Measurements from ENCODE around the gene JAK3. TPM values are rescaled to one million over a fixed set of nuclear protein-coding genes. Genes with fewer than 3 reads are reported as not detected.

The JAK3 gene
- total RNA-seq (1 to 10 TPM; 4.4 to 7.1 TPM), polyA plus RNA-seq (1 to 10 TPM in 1 of 2 donors, under 1 TPM in 1; 0.87 to 1.7 TPM)

- H3K27me3 ChIP-seq (ENCODE audit: control insufficient read depth in 4 of 4, insufficient read depth in 4 of 4, low read length in 3 of 4), result peaks cover 0 to 2% (median 0%) of the 10 kb centered on the region in 4 donors
- H3K9ac ChIP-seq (ENCODE audit: low read depth in 1 of 2, low read length in 2 of 2), result peak within 1 kb of the TSS in 1 of 2 donors; percentile 39
- H3K36me3 ChIP-seq (ENCODE audit: control insufficient read depth in 4 of 4, insufficient read depth in 3 of 4, low read depth in 1 of 4, low read length in 3 of 4), result no peaks in the 10 kb centered on the region
- WGBS, result 10% methylated on average over 40 of the region's 40 CpGs
- TF ChIP-seq, protein P1, sequence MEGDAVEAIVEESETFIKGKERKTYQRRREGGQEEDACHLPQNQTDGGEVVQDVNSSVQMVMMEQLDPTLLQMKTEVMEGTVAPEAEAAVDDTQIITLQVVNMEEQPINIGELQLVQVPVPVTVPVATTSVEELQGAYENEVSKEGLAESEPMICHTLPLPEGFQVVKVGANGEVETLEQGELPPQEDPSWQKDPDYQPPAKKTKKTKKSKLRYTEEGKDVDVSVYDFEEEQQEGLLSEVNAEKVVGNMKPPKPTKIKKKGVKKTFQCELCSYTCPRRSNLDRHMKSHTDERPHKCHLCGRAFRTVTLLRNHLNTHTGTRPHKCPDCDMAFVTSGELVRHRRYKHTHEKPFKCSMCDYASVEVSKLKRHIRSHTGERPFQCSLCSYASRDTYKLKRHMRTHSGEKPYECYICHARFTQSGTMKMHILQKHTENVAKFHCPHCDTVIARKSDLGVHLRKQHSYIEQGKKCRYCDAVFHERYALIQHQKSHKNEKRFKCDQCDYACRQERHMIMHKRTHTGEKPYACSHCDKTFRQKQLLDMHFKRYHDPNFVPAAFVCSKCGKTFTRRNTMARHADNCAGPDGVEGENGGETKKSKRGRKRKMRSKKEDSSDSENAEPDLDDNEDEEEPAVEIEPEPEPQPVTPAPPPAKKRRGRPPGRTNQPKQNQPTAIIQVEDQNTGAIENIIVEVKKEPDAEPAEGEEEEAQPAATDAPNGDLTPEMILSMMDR (IDR thresholded peaks at IDR 0.05; ENCODE audit: low read depth, low read length, missing input control), result no peak
- TF ChIP-seq HNF4G (IDR thresholded peaks at IDR 0.05) (no peak), JUND (IDR thresholded peaks at IDR 0.05) (no peak)
- peak within 1 kb of the TSS; percentile 28 to 49 (median 43) for H3K4me3 ChIP-seq (ENCODE audit: low read depth in 1 of 3, low read length in 3 of 3)
- DNase-seq (ENCODE audit: low spot score), result peak; percentile 46
- H3K27ac ChIP-seq (ENCODE audit: low read depth in 1 of 2, low read length in 2 of 2), result peak within 1 kb of the TSS; percentile 70 to 78
- no peaks in the 10 kb centered on the region for H3K9me3 ChIP-seq (ENCODE audit: control insufficient read depth in 4 of 4, low read length in 3 of 4)
- no peaks in the 10 kb centered on the region for H3K4me1 ChIP-seq (ENCODE audit: control insufficient read depth in 4 of 4, insufficient read depth in 4 of 4, low read length in 3 of 4)
Measured at GRCh38 chr19:17847538-17848366, at the start of gene JAK3. JAK3 (minus strand) TSS chr19:17847982; CDS start chr19:17844417, 3,565 bp downstream.

DNA sequence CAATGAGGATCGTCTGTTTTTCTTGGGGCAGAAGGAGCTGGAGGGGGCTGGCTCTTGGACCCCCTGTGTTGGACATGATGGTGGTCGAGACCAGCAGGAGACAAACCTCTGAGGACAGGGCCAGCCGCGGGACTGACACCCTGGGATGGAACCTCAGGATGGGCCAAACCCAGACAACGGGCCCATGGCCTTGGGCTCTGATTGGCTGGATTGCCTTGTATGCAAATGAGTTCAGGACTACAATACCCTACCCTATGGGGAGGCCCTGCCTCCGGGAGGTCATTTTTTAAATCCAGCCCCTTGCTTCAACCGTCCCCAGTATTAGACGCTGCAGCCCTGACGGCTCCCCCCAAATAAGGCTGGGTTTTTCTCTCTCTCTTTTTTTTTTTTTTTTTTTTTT is 46.0 kb upstream of the JAK3 start:
- H3K27me3 ChIP-seq (ENCODE audit: control insufficient read depth in 4 of 4, insufficient read depth in 4 of 4, low read length in 3 of 4), result peaks cover 0 to 3% (median 0%) of the 10 kb centered on the region in 4 donors
- no peaks in the 10 kb centered on the region for H3K9me3 ChIP-seq (ENCODE audit: control insufficient read depth in 4 of 4, low read length in 3 of 4)
- H3K36me3 ChIP-seq (ENCODE audit: control insufficient read depth in 4 of 4, insufficient read depth in 3 of 4, low read depth in 1 of 4, low read length in 3 of 4), result no peaks in the 10 kb centered on the region
- no peak overlapping the region for H3K9ac ChIP-seq (ENCODE audit: low read depth in 1 of 2, low read length in 2 of 2)
- no peak for DNase-seq (ENCODE audit: low spot score)
- no peak overlapping the region for H3K27ac ChIP-seq (ENCODE audit: low read depth in 1 of 2, low read length in 2 of 2)
- no peaks in the 10 kb centered on the region for H3K4me1 ChIP-seq (ENCODE audit: control insufficient read depth in 4 of 4, insufficient read depth in 4 of 4, low read length in 3 of 4)
- 74% methylated on average over 9 of the region's 9 CpGs for WGBS
- TF ChIP-seq, protein P2, sequence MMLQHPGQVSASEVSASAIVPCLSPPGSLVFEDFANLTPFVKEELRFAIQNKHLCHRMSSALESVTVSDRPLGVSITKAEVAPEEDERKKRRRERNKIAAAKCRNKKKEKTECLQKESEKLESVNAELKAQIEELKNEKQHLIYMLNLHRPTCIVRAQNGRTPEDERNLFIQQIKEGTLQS (IDR thresholded peaks at IDR 0.05), result no peak
- TF ChIP-seq GABPA (IDR thresholded peaks at IDR 0.05 in 1 of 2, conservative IDR thresholded peaks at IDR 0.05 in 1 of 2), result no peak
- no peak for TF ChIP-seq NR2F2 (IDR thresholded peaks at IDR 0.05)
- no peak for TF ChIP-seq HNF4G (IDR thresholded peaks at IDR 0.05)
- TF ChIP-seq, protein P1 (IDR thresholded peaks at IDR 0.05; ENCODE audit: low read depth, low read length, missing input control), result no peak
- no peak for TF ChIP-seq FOXA1 (IDR thresholded peaks at IDR 0.05)
- no peak for TF ChIP-seq YY1 (IDR thresholded peaks at IDR 0.05)
- no peak for TF ChIP-seq TAF1 (conservative IDR thresholded peaks at IDR 0.05)
- TF ChIP-seq SP1 (IDR thresholded peaks at IDR 0.05), result no peak
- no peak for TF ChIP-seq MAX (IDR thresholded peaks at IDR 0.05)
- TF ChIP-seq RXRA (IDR thresholded peaks at IDR 0.05), result no peak
- H3K4me3 ChIP-seq (ENCODE audit: low read depth in 1 of 3, low read length in 3 of 3), result no peak overlapping the region
